MCF 10A (cell line): ENCODE measurements around the gene ADAM29. TPM values are rescaled to one million over a fixed set of nuclear protein-coding genes. Genes with fewer than 3 reads are reported as not detected.

Source experiments
- BruUV-seq: library from RNA; stranded (reverse); fragments of 400-500 nt; replicated peaks from 2 replicates; lab custom pipeline; 2021; lab: Mats Ljungman, UMichigan
- CTCF ChIA-PET: fragments of 300-600 bp; sonication (Branson Sonifier 250); formaldehyde crosslinking; extraction: SDS; loops from one replicate; lab custom pipeline; 2021; ENCODE audit warnings: antibody characterized with exemption, inconsistent platforms; lab: Yijun Ruan, JAX
- POLR2A ChIA-PET: fragments of 300-600, 350-650 bp; sonication (Branson Sonifier 250); formaldehyde crosslinking; extraction: SDS; loops from one replicate; lab custom pipeline; 2020; ENCODE audit warnings: antibody characterized with exemption, inconsistent platforms; lab: Yijun Ruan, JAX
- DNase-seq: peaks from one replicate; pipeline ENCODE4 v3.0.0-alpha.2; 2018; ENCODE audit not compliant: unreplicated experiment
- H3K27ac Mint-ChIP-seq: one replicate; pipeline ENCODE4 v1.8.0; 2022; ENCODE audit warnings: mild to moderate bottlenecking, low read depth, mixed read lengths; ENCODE audit not compliant: unreplicated experiment
- H3K27me3 Mint-ChIP-seq: one replicate; pipeline ENCODE4 v1.8.0; 2022; ENCODE audit warnings: mixed read lengths; ENCODE audit not compliant: insufficient read depth, unreplicated experiment
- H3K36me3 Mint-ChIP-seq: one replicate; pipeline ENCODE4 v1.8.0; 2022; ENCODE audit warnings: mild to moderate bottlenecking, moderate library complexity, mixed read lengths; ENCODE audit not compliant: insufficient read depth, unreplicated experiment
- H3K4me1 Mint-ChIP-seq: one replicate; pipeline ENCODE4 v1.8.0; 2022; ENCODE audit warnings: mixed read lengths; ENCODE audit not compliant: insufficient read depth, unreplicated experiment
- H3K4me3 Mint-ChIP-seq: one replicate; pipeline ENCODE4 v1.8.0; 2022; ENCODE audit warnings: mild to moderate bottlenecking, moderate library complexity, mixed read lengths; ENCODE audit not compliant: unreplicated experiment
- H3K9me3 Mint-ChIP-seq: one replicate; pipeline ENCODE4 v1.8.0; 2022; ENCODE audit warnings: mixed read lengths; ENCODE audit not compliant: unreplicated experiment
- intact Hi-C: fragments of 100-400 bp; cut with micrococcal nuclease; formaldehyde crosslinking; loops from 2 replicates; pipeline ENCODE4 v1.14.1; 2022
- total RNA-seq: library from RNA; stranded (reverse); gene quantifications from 2 replicates; pipeline ENCODE4 v1.2.3, GENCODE V29; 2022
- TF ChIP-seq, protein P1 (sequence below): fragments of 200-600 bp; IDR thresholded peaks from one replicate; pipeline ENCODE4 v1.8.0; 2022; ENCODE audit warnings: antibody characterized with exemption, mild to moderate bottlenecking; ENCODE audit not compliant: unreplicated experiment

ADAM29 gene
- total RNA-seq, 1 experiment from 2014 or later = not detected

DNA sequence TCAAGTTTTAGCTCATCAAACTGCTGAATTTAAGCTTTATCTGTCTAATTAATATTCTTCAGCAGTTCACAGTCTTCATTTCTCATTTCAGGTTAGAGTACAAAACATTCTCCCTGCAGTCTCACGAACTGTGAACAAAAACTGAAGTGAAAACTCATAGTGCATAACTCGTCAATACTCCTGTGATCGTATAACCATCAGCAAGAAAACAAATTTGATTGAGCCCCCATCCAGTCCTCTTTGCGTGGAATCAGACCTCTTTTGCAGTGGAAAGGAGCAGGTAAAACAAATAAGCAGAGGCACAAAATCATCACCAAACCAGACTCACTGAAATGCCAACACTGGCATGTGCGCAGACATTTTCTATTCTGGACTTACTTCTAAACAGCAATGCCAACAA is 12.7 kb downstream of the ADAM29 start:
- Mint-ChIP-seq H3K36me3 (no peaks in the 10 kb centered on the region), H3K27ac (no peak overlapping the region), H3K4me1 (no peaks in the 10 kb centered on the region), H3K27me3 (no peaks in the 10 kb centered on the region), H3K4me3 (no peak overlapping the region), H3K9me3 (no peaks in the 10 kb centered on the region)
- no TSS peak for BruUV-seq
- ChIA-PET POLR2A (no interaction called here), CTCF (interaction anchor here (0.6 kb wide), 1 partner anchor 30 kb away, joined by 4 read pairs; no protein-coding TSS in a partner anchor)
- intact Hi-C loops = no loop called here
- TF ChIP-seq, protein P1, sequence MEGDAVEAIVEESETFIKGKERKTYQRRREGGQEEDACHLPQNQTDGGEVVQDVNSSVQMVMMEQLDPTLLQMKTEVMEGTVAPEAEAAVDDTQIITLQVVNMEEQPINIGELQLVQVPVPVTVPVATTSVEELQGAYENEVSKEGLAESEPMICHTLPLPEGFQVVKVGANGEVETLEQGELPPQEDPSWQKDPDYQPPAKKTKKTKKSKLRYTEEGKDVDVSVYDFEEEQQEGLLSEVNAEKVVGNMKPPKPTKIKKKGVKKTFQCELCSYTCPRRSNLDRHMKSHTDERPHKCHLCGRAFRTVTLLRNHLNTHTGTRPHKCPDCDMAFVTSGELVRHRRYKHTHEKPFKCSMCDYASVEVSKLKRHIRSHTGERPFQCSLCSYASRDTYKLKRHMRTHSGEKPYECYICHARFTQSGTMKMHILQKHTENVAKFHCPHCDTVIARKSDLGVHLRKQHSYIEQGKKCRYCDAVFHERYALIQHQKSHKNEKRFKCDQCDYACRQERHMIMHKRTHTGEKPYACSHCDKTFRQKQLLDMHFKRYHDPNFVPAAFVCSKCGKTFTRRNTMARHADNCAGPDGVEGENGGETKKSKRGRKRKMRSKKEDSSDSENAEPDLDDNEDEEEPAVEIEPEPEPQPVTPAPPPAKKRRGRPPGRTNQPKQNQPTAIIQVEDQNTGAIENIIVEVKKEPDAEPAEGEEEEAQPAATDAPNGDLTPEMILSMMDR = no peak
- DNase-seq = no peak

DNA sequence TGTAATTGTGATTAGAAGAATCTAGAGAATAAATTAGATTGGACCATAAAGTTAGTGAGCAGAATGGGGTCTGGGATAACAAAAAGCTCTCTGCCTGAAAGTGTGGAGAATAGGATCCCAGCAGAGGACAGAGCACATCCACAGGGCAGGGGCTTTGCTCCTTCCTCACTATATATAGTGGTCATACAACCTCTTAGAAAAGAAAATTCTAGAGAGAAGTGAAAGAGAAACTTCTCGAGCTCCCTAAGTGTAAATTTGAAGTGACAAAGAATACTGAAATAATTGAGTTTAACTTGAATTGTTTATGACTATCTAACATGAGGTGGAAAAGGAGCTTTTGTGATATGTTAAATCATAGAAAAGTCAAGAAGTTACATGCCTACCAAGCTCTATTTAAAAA is 14.9 kb downstream of the ADAM29 start:
- DNase-seq = no peak
- H3K4me1 Mint-ChIP-seq = no peaks in the 10 kb centered on the region
- intact Hi-C loops = no loop called here
- POLR2A ChIA-PET = no interaction called here
- no peak overlapping the region for H3K4me3 Mint-ChIP-seq
- H3K27me3 Mint-ChIP-seq = no peaks in the 10 kb centered on the region
- BruUV-seq = no TSS peak
- no peak overlapping the region for H3K27ac Mint-ChIP-seq
- CTCF ChIA-PET = interaction anchor here (0.6 kb wide), 1 partner anchor 11 kb away, joined by 3 read pairs; no protein-coding TSS in a partner anchor
- H3K36me3 Mint-ChIP-seq = no peaks in the 10 kb centered on the region
- TF ChIP-seq, protein P1 = no peak
- no peaks in the 10 kb centered on the region for H3K9me3 Mint-ChIP-seq

DNA sequence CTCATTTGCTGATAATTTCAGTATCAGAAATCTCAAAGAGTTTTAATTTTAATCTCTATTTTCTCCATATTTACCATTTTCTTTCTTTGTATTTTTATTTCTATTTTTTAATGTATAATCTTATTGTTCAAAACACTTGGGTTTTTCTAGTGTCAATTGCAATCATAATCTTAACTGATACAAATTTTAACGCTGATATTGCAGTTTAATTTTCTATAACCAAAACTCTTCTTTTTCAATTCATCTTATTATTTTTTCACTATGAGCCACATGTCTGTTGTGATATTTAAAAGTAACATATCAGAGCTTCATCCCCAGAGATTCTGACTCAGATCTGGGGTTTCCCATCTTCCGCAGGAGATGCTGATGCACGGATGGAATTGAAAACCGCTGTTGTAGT is 16.2 kb downstream of the ADAM29 start:
- H3K9me3 Mint-ChIP-seq = no peaks in the 10 kb centered on the region
- ChIA-PET CTCF (no interaction called here), POLR2A (no interaction called here)
- TF ChIP-seq, protein P1 = no peak
- no TSS peak for BruUV-seq
- no peaks in the 10 kb centered on the region for H3K36me3 Mint-ChIP-seq
- no peak for DNase-seq
- intact Hi-C loops = no loop called here
- H3K4me3 Mint-ChIP-seq = no peak overlapping the region
- H3K4me1 Mint-ChIP-seq = no peaks in the 10 kb centered on the region
- H3K27me3 Mint-ChIP-seq = no peaks in the 10 kb centered on the region
- no peak overlapping the region for H3K27ac Mint-ChIP-seq

DNA sequence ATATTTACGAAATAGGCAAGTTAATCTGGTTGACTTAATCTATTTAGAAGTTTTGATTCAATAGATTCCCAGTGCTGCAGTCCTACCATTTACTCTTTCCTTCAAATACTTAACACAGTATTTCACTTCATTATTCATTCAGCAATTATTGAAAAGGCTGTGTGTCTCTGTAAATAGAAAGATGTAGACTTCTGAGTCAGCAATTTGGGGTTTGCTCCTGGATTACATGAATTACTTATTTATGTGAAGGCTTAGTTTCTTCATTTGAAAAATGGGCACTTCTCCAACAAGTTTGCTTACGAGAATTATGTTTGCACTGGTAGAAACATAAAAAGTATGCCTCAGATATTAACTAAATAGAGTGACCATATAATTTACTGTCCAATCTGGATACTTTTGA is 17.4 kb downstream of the ADAM29 start:
- Mint-ChIP-seq H3K27ac (no peak overlapping the region), H3K9me3 (no peaks in the 10 kb centered on the region), H3K27me3 (no peaks in the 10 kb centered on the region), H3K4me1 (no peaks in the 10 kb centered on the region), H3K4me3 (no peak overlapping the region), H3K36me3 (no peaks in the 10 kb centered on the region)
- no TSS peak for BruUV-seq
- ChIA-PET POLR2A (no interaction called here), CTCF (no interaction called here)
- TF ChIP-seq, protein P1 = no peak
- DNase-seq = no peak
- intact Hi-C loops = no loop called here
